ENCODE results near the gene CFAP58.

The CFAP58 gene

GRCh38 chr10:104322416-104322782 is 31.2 kb upstream of the CFAP58 start:
- DNase-seq (ENCODE audit: low spot score): peak; percentile 75

GRCh38 chr10:104323085-104323484 is 30.5 kb upstream of the CFAP58 start:
- DNase-seq (ENCODE audit: low spot score): no peak

GRCh38 chr10:104323760-104324201 is 29.9 kb upstream of the CFAP58 start:
- no peak for DNase-seq (ENCODE audit: low spot score)

- no peak for DNase-seq (ENCODE audit: low spot score)
These were observed 29.4 kb upstream of the CFAP58 start for GRCh38 chr10:104324221-104324686.

DNA sequence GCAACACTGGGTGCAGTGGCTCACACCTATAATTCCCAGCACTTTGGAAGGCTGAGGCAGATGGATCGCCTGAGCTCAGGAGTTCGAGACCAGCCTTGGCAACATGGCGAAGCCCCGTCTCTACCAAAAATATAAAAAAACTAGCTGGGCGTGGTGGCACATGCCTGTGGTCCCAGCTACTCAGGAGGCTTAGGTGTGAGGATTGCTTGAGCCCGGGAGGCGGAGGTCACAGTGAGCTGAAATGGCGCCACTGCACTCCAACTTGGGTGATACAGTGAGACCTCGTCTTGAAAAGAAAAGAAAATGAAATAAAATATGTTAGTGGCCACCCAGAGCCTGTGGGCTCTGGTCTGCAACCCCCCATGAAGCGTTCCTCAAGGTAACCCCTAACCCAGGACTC is 28.7 kb upstream of the CFAP58 start:
- no peak for DNase-seq (ENCODE audit: low spot score)

DNA sequence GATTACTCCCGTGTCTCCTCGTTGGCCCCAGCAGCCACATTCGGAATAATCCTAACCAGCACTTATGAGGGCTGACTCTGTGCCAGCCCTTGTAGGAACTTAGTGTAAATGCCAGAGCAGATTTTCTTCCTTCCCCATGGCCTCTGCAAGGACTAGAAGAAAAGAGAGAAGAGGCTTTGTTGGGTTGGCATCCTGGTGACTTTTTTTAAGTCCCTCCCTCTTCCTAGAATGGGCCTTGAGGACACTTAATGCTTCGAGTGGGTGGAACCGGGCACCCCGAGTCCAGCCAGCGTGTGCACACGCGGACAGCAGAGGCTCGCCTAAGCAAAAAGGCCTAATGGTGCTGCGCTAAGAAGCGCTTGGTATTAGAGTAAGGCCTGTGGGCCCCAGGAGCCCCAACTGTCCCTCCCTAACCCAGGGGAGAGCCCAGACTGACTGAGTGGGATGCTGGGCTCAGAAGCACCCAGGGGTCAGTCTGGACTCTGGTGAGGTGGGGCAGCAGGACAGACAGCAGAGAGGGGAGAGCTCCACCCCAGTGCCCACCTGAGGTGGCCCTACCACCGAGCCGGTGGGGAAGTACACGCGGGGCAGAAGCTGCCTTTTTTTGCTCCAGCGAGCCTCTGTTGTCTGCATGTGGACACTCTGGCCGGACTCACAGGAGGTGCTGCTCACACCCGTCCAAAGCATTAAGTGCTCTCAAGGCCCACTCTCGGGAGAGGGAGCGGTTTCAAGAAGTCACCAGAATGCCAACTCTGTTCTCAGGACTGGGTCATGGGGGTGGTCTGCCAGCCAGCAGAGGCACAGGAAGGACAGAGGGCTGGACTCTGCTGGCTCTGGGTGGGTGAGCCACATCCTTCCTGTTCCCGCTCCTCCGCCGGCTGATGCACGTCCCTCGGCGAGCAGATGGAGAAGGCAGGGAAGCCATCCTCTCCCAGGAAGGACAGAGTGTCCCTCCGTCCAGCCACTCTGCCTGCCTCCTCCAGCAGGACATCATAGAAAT is 27.9 kb upstream of the CFAP58 start:
- DNase-seq (ENCODE audit: low spot score): no peak

- DNase-seq (ENCODE audit: low spot score): no peak
These were observed 26.5 kb upstream of the CFAP58 start for GRCh38 chr10:104326991-104327610.

DNA sequence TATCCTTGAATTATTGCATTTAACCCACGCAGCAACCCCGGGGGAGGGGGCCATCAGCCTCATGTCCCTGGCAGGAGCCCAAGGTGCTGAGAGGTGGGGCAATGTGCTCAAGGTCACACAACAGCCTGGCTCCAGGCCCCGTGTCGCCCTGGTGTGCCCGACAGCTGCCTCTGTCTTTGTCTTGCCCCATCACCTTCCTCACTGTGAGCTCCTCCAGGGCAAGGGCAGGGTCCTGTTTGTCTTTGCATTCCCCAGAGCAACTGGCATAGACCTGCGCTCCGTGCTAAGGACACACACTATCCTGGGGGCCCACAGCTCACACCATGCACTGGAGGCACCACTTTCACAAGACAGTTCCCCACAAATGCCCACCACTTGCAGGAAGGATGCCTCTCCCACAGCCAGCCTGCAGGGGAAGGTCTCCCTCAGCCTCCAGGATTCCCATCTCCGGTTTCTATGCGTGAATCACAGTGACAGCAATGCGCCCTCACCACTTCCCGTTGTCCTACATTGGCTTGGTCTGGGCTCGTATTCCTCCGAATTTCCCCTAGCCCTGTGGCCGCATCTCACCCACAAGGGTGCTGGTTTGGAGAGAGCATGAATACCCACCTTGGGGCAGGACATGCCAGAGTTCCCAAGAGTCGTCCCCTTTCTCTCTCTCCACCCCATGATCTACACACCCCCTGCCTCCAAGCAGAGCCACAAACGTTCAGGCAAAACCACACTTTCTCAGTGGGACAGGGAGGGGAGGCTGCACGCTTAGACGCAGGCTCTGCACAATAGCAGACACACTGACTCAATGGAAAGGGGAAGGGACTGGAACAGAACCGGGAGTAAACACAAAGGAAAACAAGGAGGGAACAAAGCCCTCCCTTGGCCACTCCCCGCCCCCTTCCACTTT is 25.6 kb upstream of the CFAP58 start:
- DNase-seq (ENCODE audit: low spot score): peak; percentile 83

GRCh38 chr10:104328646-104328895 is 25.1 kb upstream of the CFAP58 start:
- DNase-seq (ENCODE audit: low spot score): no peak

GRCh38 chr10:104328896-104329710 is 24.5 kb upstream of the CFAP58 start:
- DNase-seq (ENCODE audit: low spot score): peak; percentile 90

- no peak for DNase-seq (ENCODE audit: low spot score)
These were observed 23.9 kb upstream of the CFAP58 start for GRCh38 chr10:104329735-104330134.

DNA sequence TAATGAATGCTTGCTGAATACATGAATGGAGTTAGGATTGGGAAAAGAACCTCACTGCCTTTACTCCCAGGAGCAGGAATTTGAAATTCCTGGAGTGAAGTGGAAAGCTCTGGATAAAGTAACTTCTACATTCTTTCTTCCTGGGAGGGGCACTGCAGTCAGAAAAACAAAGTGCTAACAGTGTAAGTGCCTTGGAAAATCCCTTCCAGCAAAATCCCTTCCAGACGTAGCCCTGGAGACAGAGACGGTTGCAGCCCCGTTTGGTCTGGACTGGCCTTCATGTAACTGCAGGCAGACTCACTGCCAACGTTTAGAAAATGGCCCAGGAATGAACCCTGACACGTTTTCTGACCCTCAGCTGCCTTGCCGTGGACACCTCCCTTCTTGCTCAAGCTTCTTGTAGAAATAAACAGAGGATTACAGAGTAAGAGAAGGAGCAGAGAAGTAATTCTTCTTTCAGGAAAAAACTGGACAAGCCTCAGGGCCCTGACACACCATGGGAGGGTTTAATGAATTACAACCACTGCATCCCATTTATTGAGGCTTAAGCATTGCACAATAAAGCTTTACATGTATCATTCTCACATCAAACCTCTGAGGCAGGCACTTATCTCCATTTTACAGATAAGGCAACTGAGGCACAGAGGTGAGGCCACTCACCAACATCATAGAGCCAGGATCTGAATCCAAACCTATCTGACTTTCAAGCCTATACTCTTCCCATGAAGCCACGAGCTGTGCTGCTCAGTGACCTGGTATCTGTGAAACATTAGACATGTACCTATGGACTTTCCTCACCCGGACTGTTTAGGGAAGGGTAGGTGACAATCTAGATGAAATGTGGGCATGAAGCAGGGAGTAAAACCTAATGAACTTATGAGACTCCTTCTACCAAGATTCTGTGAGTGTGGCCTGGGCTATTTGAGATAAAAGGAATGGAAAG is 23.2 kb upstream of the CFAP58 start:
- DNase-seq (ENCODE audit: low spot score): no peak

DNA sequence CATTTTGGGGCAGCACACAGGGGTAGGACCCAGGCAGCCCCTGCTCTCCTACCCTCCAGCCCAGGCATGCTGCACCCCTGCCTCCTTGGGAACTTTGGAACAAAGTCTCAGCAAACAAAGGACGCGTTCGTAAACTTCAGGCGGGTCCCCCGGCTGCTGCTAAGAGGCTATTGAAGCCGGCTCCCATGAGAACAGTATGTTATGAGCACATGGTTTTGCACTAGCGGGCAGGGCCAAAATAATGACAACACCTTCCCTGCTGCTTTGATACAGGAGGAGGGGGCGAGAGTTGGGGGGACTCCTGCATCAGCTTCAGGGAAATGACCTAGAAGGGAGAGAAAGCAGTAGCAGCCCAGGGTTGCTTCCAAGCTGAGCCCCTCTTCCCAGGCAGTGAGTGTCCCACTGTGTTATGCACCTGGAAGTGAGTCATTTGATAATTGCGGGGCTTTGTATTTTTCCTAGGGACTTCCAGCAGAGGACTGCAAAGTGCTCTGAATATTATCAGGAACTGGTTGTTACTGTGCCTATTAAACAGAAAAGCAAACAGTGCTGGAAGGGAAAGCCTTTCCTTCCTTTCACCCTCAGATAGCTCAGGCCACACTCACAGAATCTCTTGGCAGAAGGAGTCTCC is 22.3 kb upstream of the CFAP58 start:
- DNase-seq (ENCODE audit: low spot score): peak; percentile 70

DNA sequence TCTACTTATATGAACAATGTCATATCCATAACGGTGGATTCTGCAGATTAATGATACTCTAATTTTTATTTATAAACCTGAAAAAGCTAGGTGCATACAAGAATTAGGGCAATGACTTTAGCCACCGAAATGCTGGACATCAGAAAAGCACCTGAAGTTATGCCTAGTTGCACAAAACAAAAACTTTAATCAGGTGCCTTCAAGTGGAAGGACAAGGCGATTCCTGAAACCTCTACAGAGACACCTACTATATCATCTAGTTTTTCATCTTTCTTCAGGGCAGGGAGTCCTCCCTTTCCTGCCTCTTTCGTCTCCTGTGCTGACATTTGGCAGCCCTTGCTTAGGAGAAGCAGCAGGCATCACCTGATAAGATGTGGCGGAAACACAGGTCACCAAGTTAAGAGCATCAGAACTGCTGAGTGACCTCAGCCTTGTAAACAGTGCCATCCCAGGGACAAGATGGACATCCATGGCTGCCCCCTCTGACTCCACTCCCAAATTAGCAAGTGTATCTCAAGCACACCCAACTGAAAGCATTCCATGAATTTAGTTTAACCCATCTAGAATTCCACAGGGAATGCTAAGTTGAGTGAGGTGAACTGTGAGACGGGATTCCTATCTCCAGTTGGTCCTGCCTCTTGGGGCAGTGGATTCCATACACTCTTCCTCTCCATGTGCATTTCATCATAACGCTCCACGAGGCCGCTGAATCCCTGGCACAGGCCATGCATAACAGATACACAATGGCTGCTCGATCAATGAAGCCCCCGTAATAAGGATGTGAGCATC is 21.2 kb upstream of the CFAP58 start:
- no peak for DNase-seq (ENCODE audit: low spot score)

- no peak for DNase-seq (ENCODE audit: low spot score)
These were observed 20.5 kb upstream of the CFAP58 start for GRCh38 chr10:104333032-104333727.

DNA sequence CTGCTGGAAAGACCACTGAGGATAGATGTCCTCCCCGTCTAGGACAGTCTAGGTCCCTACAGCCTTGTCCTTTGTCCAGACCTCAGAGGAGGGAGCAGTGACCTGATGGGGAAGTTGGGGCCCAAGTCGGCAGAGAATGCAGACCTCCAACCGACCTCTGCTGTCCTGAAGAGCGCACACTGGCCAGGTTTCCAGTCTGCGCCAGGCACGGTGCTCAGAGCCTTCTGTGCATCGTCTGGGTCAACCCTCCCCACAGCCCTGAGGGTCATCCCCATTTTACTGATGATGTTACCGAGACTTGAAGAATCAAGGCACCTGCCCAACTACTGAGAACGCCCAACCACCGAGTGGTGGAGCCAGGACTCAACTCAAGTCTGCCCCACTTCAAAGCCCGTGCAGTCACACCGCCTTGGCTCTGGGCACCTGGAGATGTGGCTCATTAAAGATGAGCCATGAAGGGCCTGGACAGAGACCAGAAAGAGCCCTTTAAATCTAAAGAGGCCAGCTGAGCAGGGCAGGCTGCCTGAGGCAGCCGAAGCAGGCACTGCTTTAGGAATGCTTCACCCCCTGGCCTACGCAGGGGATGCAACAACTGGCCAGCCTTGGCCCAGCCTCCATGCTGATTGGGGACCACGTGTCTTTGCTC is 19.8 kb upstream of the CFAP58 start:
- DNase-seq (ENCODE audit: low spot score): no peak

DNA sequence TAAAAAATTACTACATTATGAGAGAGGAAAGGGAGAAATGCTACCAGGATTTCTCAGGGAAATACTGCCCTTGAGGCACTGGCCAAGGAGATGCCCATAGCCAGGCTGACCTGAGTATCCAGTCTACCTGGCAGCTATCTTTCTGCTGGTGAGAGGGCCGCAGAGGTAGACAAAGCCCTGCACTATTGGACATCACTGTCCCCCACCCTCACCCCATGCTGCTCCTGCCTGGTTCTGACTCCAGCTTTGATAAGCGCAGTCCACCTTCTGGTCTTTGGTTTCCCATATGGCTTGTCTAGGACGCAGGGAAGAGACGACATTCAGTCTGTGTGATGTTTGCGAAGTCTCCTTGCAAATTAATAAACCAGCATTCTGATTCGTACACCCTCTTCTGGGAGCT is 19.1 kb upstream of the CFAP58 start:
- no peak for DNase-seq (ENCODE audit: low spot score)
